ENCODE results near the gene RNF113B. TPM values are rescaled to one million over a fixed set of nuclear protein-coding genes. Genes with fewer than 3 reads are reported as not detected.

RNF113B gene
- total RNA-seq, 1 donor from 2014 or later: not detected

DNA sequence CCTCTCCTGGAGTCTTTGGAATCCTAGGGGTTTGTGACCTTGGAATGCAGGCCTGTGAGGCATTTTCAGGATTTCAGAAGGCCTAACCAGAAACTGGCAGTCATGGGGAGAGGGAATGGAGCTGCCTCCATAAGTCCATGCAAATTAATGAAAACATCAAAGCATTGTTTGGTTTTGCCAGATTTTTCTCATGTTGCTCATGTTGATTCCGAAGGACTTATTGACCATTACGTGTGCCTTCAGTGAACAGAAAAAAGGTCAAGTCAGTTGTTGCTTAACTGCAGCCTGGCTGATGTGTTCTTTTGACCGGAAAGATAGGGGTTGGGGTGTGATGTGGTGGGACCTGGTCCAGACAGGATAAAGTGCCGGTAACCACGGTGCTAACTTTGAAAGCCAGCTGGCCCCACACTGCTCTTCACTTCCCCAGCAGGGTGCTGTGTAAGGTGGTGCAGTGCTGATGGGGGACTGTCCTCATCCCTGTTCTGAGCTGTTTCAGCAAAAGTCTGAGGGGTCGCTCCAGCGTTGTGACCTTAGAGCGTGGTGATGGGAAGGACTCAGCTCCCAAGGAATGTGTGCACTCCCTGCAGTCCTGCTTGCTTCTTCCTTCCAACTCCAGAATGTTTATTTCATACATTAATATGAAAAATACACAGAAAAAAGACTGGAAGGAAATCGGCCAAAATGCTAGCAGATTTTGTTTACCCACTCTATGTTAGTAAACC lies 3.5 kb downstream of the RNF113B start:
- Histone ChIP-seq H3K79me2 (ENCODE audit: low read depth) (peaks cover 88% of the 10 kb centered on the region), H3K4me2 (peak overlapping the region; percentile 9), H3K9ac (no peak overlapping the region), H3K4me3 (no peak overlapping the region), H3K27ac (no peak overlapping the region), H3K36me3 (no peaks in the 10 kb centered on the region), H4K20me1 (ENCODE audit: low read depth) (peaks cover 59% of the 10 kb centered on the region), H3K9me3 (ENCODE audit: low read depth) (no peaks in the 10 kb centered on the region), H2AFZ (replicated peaks) (no peak overlapping the region), H3K4me1 (peaks cover 53% of the 10 kb centered on the region), H3K27me3 (no peaks in the 10 kb centered on the region), H3F3A (ENCODE audit: low read depth) (no peaks in the 10 kb centered on the region)
- peak overlapping the region; percentile 62 for H3K4me3 Mint-ChIP-seq
- H3K27me3 Mint-ChIP-seq (ENCODE audit: insufficient read depth, low read depth): no peaks in the 10 kb centered on the region
- peaks cover 7% of the 10 kb centered on the region for H3K9me3 Mint-ChIP-seq
- H3K36me3 Mint-ChIP-seq: peaks cover 15% of the 10 kb centered on the region
- H3K27ac Mint-ChIP-seq: peak overlapping the region; percentile 39
- DNase-seq (ENCODE audit: low spot score): peak; percentile 28
- TF ChIP-seq EZH2phosphoT487 (IDR thresholded peaks at IDR 0.05) (no peak), EZH2 (IDR thresholded peaks at IDR 0.05) (no peak)
- TF ChIP-seq, protein P1, sequence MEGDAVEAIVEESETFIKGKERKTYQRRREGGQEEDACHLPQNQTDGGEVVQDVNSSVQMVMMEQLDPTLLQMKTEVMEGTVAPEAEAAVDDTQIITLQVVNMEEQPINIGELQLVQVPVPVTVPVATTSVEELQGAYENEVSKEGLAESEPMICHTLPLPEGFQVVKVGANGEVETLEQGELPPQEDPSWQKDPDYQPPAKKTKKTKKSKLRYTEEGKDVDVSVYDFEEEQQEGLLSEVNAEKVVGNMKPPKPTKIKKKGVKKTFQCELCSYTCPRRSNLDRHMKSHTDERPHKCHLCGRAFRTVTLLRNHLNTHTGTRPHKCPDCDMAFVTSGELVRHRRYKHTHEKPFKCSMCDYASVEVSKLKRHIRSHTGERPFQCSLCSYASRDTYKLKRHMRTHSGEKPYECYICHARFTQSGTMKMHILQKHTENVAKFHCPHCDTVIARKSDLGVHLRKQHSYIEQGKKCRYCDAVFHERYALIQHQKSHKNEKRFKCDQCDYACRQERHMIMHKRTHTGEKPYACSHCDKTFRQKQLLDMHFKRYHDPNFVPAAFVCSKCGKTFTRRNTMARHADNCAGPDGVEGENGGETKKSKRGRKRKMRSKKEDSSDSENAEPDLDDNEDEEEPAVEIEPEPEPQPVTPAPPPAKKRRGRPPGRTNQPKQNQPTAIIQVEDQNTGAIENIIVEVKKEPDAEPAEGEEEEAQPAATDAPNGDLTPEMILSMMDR (IDR thresholded peaks at IDR 0.05): no peak
- H3K4me1 Mint-ChIP-seq: peaks cover 54% of the 10 kb centered on the region

DNA sequence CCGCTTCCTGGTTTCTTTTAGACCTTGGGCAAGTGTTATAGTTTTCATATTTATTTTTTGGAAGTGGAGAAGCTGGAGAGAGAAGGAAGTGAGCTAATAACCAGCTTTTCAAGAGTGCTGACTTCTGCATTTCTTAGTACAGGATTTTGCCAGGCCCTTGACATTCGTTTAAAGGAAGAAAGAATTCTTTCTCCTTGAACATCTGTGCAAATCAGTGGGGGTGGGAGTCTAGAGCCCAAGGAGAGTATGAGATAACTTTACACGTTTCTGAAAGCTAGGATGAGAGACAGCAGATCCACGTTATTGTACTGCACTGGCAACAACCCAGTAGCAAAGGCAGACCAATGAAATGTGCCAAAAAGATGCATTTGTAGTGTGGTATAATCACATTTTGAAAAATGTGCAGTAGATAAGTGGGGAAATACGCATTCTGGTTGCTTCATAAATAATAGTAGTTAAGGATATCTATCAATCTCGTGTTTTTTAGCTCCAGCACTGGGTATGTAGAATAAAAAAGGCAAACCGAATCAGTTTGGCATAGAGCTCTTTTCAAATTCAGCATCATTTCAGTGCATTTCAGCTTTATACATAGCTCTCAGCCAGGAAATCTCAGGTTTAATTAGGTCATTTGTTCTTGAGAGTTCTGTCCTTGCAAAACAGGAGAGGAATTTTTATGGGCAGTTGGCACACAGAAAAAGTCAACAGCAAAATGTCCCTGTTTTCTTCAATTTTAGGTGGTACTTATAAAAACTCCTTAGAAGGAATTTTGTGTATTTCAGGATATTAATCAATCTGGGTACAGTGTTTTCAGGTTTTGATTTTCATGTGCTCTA lies 4.3 kb downstream of the RNF113B start:
- H4K20me1 ChIP-seq (ENCODE audit: low read depth): peaks cover 64% of the 10 kb centered on the region
- no peak for DNase-seq (ENCODE audit: low spot score)
- H3K9me3 ChIP-seq (ENCODE audit: low read depth): no peaks in the 10 kb centered on the region
- no peak overlapping the region for H3K9ac ChIP-seq
- Mint-ChIP-seq H3K27ac (peak overlapping the region; percentile 39), H3K9me3 (peaks cover 7% of the 10 kb centered on the region), H3K4me1 (peaks cover 58% of the 10 kb centered on the region), H3K36me3 (peaks cover 18% of the 10 kb centered on the region), H3K4me3 (peak overlapping the region; percentile 62), H3K27me3 (ENCODE audit: insufficient read depth, low read depth) (peaks cover under 1% of the 10 kb centered on the region)
- no peak overlapping the region for H3K27ac ChIP-seq
- no peak overlapping the region for H3K4me3 ChIP-seq
- no peaks in the 10 kb centered on the region for H3K27me3 ChIP-seq
- TF ChIP-seq, protein P1 (IDR thresholded peaks at IDR 0.05): no peak
- TF ChIP-seq EZH2phosphoT487 (IDR thresholded peaks at IDR 0.05): no peak
- TF ChIP-seq EZH2 (IDR thresholded peaks at IDR 0.05): no peak
- peak overlapping the region; percentile 42 for H3K4me2 ChIP-seq
- no peaks in the 10 kb centered on the region for H3K36me3 ChIP-seq
- H2AFZ ChIP-seq (replicated peaks): no peak overlapping the region
- no peaks in the 10 kb centered on the region for H3F3A ChIP-seq (ENCODE audit: low read depth)
- H3K4me1 ChIP-seq: peaks cover 57% of the 10 kb centered on the region
- H3K79me2 ChIP-seq (ENCODE audit: low read depth): peaks cover 91% of the 10 kb centered on the region

DNA sequence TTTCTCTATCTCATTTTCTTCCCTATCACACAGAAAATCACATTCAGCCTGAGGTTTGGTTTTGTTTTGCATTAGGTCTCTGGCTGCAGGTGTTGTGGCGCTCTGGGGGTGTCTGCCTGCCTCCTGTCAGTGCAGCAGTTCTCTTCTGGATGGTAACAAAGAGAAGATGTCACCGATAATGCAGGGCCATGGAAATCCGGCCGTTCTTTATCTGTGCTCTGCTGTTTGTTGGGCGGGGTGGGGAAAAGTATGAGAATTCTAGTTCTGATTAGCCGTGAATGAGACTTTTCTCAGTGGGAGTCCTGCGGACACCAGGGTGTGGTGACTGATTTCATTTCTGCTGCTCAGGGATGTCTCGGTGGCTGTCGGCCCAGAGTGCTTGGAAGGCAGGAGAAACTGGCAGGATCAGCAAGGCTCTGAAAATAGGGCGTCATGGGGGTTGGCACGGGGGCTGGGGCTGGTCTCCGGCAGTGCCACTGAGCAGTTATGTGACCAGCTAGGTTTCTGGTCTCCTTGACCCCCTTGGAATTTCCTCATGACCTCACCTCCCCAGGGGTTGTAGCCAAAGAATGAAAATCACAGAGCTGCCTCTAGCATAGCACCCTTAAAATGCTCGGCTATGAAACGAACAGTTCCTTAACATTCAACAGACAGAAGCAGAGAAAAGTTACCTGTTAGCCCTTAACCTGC lies 5.0 kb downstream of the RNF113B start:
- peak overlapping the region; percentile 42 for H3K4me2 ChIP-seq
- H3K4me1 ChIP-seq: peaks cover 57% of the 10 kb centered on the region
- no peak overlapping the region for H3K27ac ChIP-seq
- H3K4me3 ChIP-seq: no peak overlapping the region
- Mint-ChIP-seq H3K4me1 (peaks cover 58% of the 10 kb centered on the region), H3K36me3 (peaks cover 14% of the 10 kb centered on the region), H3K4me3 (peak overlapping the region; percentile 17), H3K27ac (peak overlapping the region; percentile 39), H3K9me3 (peaks cover 4% of the 10 kb centered on the region), H3K27me3 (ENCODE audit: insufficient read depth, low read depth) (peaks cover 2% of the 10 kb centered on the region)
- no peak for TF ChIP-seq EZH2phosphoT487 (IDR thresholded peaks at IDR 0.05)
- TF ChIP-seq, protein P1 (IDR thresholded peaks at IDR 0.05): no peak
- TF ChIP-seq EZH2 (IDR thresholded peaks at IDR 0.05): no peak
- H3K9me3 ChIP-seq (ENCODE audit: low read depth): no peaks in the 10 kb centered on the region
- peaks cover 95% of the 10 kb centered on the region for H3K79me2 ChIP-seq (ENCODE audit: low read depth)
- no peak overlapping the region for H3K9ac ChIP-seq
- DNase-seq (ENCODE audit: low spot score): peak; percentile 19
- H2AFZ ChIP-seq (replicated peaks): no peak overlapping the region
- H3K27me3 ChIP-seq: no peaks in the 10 kb centered on the region
- H4K20me1 ChIP-seq (ENCODE audit: low read depth): peaks cover 64% of the 10 kb centered on the region
- no peaks in the 10 kb centered on the region for H3F3A ChIP-seq (ENCODE audit: low read depth)
- no peaks in the 10 kb centered on the region for H3K36me3 ChIP-seq
